ENCODE results near the gene HIPK1. TPM values are rescaled to one million over a fixed set of nuclear protein-coding genes. Genes with fewer than 3 reads are reported as not detected.
A peak's percentile ranks its signal among the peaks of the same experiment; 100 is the strongest.
"Not testable (repeated sequence)": the region's sequence is repeated elsewhere in the genome, so short reads cannot be mapped to it uniquely, and the experiment has no call there.

The HIPK1 gene
- total RNA-seq, 1 experiment from 2014 or later, result 18.6 TPM

GRCh38 chr1:113943028-113943811 lies 14.1 kb downstream of the HIPK1 start:
- DNase-seq (ENCODE audit: low read depth), result no peak

DNA sequence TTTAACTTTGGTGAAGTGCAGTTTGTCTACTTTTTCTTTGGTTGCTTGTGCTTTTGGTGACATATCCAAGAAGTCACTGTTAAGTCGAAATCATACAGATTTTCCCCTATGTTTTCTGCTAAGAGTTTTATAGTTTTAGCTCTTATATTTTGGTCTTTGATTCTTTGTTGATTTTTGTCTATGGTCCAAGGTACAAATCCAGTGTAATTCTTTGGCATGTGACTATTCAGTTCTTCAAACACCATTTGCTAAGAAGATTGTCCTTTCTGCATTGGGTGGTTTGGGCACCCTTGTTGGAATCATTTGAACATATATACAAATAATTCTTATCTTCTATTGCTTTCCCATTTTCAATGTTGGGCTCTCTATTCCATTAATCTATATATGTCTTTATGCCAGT lies 16.2 kb downstream of the HIPK1 start:
- no peak for DNase-seq (ENCODE audit: low read depth)

DNA sequence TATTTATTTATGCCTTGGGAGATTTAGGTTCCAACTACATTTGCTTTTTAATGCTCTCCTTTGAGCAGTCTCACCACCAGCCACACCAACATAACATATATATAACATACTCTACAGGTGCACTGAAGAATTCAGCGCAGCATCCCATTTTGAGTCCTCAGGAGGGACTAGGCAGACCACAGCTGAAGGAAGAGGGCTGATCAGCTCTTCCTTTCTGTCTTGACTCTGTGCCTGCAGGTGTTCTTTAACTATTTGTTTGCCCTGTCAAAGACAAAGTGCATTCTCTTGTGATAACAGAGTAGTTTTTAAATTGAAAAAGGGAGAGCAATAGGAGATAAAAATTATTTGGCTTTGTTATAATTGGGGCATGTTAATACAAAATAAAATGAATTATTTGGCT lies 17.0 kb downstream of the HIPK1 start:
- DNase-seq (ENCODE audit: low read depth), result no peak

DNA sequence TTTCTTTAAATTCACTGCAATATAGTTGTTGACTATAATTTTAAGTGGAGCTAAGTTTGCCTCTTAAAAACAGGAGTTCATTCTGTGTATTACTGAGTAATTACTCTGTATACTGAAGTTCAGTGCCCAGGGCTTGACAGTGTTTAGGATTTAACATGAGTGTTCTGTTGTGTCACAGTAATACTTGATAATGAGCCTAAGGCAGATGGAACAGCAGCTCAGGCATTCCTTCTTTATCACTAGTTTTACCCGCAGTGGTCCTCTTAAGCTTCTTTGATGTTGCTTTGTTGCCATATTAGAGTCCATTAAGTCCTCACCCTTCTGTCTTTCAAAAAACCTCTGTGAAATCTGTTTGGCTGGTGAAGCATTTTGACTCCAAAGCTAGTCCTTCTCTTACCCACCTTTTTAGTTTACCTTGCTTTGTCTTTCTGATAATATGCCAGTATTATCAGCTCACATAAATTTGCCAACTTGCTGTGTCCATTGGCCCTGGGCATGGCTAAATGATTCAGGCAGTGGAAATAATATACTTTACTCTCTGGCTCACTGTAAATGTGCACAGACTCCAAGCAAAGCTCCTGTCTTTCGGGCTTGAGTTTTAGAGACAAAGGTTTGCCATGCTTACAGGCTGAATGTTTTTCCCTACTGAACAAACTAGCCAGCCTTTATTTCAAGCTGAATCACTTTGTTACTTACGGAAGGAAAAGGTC lies 17.7 kb downstream of the HIPK1 start:
- no peak for DNase-seq (ENCODE audit: low read depth)

- DNase-seq (ENCODE audit: low read depth), result no peak
These were observed 18.4 kb downstream of the HIPK1 start for GRCh38 chr1:113947388-113948107.

DNA sequence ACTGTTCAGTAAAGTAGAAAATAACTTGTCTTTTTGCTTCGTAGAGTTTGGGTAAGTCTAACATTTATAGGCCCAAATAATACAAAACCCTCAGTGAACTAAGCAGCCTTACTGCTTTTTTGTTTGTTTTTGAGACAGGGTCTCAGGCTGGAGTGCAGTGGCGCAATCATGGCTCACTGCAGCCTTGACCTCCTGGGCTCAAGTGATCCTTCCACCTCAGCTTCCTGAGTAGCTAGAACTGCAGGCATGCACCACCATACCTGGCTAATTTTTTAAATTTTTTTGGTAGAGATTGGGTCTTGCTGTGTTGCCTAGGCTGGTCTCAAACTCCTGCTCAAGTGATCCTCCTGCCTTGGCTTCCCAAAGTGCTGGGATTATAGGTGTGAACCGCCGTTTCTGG lies 19.0 kb downstream of the HIPK1 start:
- not testable (repeated sequence) for DNase-seq (ENCODE audit: low read depth)

DNA sequence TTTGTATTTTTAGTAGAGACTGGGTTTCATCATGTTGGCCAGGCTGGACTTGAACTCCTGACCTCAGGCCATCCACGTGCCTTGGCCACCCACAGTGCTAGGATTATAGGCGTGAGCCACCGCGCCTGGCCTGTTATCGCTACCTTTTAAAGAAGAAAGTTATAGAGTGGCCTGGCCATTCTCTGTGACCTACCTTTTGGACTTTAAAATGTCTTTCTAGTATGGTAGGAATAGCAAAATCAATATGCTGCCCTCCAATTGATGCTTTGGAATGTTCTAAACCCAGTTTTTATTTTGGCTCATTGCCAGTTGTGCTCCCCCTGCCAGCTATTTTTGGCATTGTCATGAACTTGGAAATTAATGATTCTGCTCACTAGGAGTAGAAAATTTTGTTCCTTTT lies 19.9 kb downstream of the HIPK1 start:
- DNase-seq (ENCODE audit: low read depth), result no peak

- DNase-seq (ENCODE audit: low read depth), result no peak
These were observed 21.8 kb downstream of the HIPK1 start for GRCh38 chr1:113950908-113951307.

DNA sequence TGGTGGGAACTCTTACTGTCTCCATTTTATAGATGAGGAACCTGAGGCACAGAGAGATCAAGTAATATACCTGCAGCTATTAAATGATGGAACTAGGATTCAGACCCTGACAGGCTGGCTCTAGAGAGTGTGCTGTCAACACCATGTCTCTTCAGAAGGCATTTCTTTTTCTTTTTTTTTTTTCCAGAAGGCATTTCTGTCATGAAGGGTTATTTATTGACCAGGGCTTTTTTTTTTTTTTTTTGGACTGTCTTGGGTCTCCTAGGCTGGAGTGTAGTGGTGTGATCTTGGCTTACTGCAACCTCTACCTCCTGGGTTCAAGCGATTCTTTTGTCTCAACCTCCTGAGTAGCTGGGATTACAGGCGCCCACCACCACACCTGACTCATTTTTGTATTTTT lies 22.6 kb downstream of the HIPK1 start:
- DNase-seq (ENCODE audit: low read depth), result no peak

- no peak for DNase-seq (ENCODE audit: low read depth)
These were observed 28.9 kb downstream of the HIPK1 start for GRCh38 chr1:113957984-113958383.

GRCh38 chr1:113958691-113959090 lies 29.6 kb downstream of the HIPK1 start:
- DNase-seq (ENCODE audit: low read depth), result no peak

DNA sequence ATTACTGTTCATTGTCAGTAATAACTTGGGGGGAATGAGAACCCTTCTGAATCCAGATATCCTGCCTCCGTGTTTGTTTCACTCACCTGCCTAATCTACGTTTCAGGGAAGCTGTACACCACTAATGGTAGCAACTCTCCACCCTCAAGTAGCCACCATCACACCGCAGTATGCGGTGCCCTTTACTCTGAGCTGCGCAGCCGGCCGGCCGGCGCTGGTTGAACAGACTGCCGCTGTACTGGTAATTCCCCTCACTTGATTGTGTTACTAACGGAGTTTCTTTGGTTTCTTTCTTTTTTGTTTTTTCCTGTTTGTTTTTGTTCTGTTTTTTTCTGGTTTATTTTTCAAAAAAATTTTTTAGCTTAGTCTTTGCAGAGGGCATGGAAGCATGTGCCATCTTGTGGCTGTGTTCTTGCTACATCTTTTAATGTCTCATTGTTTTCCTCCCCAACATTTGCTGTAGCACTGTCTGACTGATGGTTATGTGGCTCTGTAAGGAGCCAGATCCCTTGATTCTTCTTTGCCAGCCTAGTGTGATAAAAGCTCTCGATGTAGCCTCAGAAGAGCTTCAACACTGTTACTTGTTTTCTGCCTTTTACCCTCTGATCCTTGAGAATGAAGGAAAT lies 34.3 kb downstream of the HIPK1 start:
- DNase-seq (ENCODE audit: low read depth), result no peak

- no peak for DNase-seq (ENCODE audit: low read depth)
These were observed 36.7 kb downstream of the HIPK1 start for GRCh38 chr1:113965703-113966412.

- DNase-seq (ENCODE audit: low read depth), result no peak
These were observed 43.8 kb downstream of the HIPK1 start for GRCh38 chr1:113972954-113973353.

DNA sequence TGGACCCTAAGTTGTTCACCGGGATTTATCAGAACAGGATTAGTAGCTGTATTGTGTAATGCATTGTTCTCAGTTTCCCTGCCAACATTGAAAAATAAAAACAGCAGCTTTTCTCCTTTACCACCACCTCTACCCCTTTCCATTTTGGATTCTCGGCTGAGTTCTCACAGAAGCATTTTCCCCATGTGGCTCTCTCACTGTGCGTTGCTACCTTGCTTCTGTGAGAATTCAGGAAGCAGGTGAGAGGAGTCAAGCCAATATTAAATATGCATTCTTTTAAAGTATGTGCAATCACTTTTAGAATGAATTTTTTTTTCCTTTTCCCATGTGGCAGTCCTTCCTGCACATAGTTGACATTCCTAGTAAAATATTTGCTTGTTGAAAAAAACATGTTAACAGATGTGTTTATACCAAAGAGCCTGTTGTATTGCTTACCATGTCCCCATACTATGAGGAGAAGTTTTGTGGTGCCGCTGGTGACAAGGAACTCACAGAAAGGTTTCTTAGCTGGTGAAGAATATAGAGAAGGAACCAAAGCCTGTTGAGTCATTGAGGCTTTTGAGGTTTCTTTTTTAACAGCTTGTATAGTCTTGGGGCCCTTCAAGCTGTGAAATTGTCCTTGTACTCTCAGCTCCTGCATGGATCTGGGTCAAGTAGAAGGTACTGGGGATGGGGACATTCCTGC lies 46.2 kb downstream of the HIPK1 start:
- no peak for DNase-seq (ENCODE audit: low read depth)

GRCh38 chr1:113976609-113977278 lies 47.6 kb downstream of the HIPK1 start:
- peak; percentile 30 for DNase-seq (ENCODE audit: low read depth)

DNA sequence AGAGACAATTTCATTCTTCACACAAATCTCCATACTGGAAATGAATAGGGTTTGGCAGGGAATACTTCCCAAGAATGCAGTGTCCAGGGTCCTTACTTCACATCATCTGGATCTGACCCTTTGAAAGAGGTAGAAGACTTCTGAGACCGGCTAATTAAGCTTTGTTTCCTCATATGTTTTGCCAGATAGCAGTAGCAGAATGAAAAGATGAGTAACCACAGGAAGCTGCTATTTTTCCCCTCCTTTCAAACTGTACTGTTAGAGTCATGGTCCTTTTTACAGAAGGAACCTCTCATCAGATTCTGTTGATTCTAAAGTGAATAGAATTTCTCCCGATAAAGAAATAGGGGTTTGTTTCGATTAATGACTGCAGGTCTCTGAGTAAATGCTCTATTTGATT lies 48.8 kb downstream of the HIPK1 start:
- DNase-seq (ENCODE audit: low read depth), result no peak

- DNase-seq (ENCODE audit: low read depth), result peak; percentile 89
These were observed 50.0 kb downstream of the HIPK1 start, which contains the start of gene OLFML3 for GRCh38 chr1:113978863-113979702. Gene OLFML3, plus strand, starts transcription at chr1:113979474. Its CDS starts 43 bp downstream, at chr1:113979517.

GRCh38 chr1:113980110-113980509 lies 51.0 kb downstream of the HIPK1 start:
- no peak for DNase-seq (ENCODE audit: low read depth)

Data from HT1080 (cell line).